Prostate gland (tissue), 2 donors: Measurements from ENCODE around the gene ARHGAP18.

ENCODE experiments used
- CTCF ChIP-seq, 4 experiments: fragments of 200-600 bp in 2 of 4; fragments of 450-650 bp in 2 of 4; sonication (generic) in 2 of 4; IDR thresholded peaks; 1 replicate in 3 of 4; 2 replicates in 1 of 4; pipeline ENCODE4 v1.5.1; 2016 to 2019; ENCODE audit warnings: antibody characterized with exemption in 4 of 4, mild to moderate bottlenecking in 2 of 4, moderate library complexity in 2 of 4
- POLR2A ChIP-seq: fragments of 450-650 bp; IDR thresholded peaks from one replicate; pipeline ENCODE4 v1.6.1; 2016; ENCODE audit warnings: antibody characterized with exemption, mild to moderate bottlenecking
- POLR2AphosphoS5 ChIP-seq: sonication (generic); formaldehyde crosslinking; IDR thresholded peaks from one replicate; pipeline ENCODE4 v1.6.1; 2017; ENCODE audit warnings: antibody characterized with exemption

GRCh38 chr6:129707028-129707427 is 2.9 kb downstream of the ARHGAP18 start:
- TF ChIP-seq CTCF (IDR thresholded peaks at IDR 0.05) (no peak), POLR2AphosphoS5 (no peak), POLR2A (no peak)
